Activated effector memory CD4-positive, alpha-beta T cell treated with anti-CD3 and anti-CD28 coated beads, Interleukin-2, amount 50 U/mL, for 16 hours (primary cell): ENCODE data around the gene YOD1.

ENCODE experiments used
- DNase-seq: peaks from one replicate; pipeline ENCODE4 v3.0.0-alpha.2; 2020

The YOD1 gene

DNA sequence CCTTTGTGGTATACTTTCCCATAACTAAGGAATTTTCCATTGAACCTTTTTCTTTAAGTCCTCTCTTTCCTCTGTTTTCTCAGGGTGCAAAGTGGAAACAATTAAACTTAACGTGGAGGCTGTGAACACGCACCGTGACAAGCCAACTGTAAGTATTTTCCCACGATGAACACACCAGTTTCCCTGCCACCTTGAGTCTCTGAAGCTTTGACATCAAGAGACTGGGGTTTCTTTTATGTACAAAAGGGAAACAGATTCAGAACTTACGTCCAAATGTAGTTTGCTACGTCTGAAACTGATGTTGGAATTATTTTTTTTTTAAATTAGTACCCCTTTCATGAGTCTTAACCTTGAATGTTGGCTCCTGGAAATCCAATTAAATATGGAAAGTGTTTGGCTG, 20.4 kb upstream of the YOD1 start:
- no peak for DNase-seq

DNA sequence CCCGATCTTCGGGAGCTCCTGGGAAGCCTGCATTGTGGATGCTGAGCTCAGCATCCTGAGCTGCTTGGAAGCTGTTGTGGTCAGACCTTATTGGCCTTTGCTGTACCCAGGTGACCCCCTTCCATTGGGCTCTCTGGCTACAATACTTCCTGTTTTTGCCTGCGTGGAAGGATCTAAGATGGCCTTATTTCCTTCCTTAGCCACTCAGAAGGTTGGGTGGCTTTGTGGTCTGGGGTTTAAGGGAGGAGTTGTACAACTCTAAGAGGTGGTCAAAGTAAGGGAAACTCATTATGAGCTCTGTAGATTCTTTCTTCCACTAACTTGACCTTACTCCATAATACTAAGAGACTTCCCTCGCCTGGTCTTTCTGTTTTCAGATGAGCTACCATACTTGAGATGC, 19.8 kb upstream of the YOD1 start:
- no peak for DNase-seq

DNA sequence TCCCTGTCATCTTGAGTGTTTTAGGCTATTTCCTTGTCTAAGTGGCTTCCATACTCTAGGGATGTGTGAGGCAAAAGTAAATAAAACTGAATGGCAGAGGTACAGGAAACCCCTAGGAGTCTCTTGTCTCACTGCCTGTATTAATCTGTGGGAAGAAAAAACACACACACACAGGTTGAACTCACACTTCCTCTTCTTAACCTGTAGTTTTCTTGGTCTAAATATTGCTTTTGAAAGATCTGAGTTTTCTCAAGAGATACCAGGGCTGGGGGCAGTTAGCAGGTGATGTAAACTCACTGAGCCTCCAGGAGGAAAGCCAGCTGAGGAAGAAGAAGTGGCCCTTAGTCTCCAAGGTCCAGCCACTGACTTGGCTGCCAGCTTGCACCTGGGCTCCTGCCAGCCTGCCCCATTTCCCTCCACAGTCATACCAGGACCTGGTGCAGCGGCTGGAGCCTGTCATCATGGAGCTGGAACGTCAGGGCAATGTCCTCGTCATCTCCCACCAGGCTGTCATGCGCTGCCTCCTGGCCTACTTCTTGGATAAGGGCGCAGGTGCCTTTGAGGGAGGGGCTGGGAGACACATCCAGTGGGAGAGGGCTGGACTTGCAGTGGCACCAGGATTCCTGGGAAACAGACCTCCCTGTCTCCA, 19.0 kb upstream of the YOD1 start:
- no peak for DNase-seq

DNA sequence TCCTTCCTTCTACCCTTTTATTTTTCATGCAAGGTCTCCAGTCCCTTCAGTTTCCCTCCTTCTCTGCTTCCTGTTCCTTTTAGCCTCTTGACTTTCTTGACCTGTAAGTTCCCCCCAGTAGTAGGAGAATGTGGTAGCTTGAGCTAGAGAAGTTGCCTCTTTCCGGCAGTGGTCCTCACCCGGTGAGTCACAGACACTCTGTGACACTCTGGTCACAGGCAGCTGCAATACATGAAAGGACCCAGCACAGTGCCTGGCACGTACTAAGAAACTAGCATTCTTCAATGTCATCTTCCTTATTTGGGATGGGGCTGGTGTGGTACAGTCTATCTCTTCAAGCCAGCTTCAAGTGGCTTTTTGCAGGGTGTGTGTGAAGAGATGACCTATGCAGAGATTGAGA, 18.1 kb upstream of the YOD1 start:
- DNase-seq: no peak

DNA sequence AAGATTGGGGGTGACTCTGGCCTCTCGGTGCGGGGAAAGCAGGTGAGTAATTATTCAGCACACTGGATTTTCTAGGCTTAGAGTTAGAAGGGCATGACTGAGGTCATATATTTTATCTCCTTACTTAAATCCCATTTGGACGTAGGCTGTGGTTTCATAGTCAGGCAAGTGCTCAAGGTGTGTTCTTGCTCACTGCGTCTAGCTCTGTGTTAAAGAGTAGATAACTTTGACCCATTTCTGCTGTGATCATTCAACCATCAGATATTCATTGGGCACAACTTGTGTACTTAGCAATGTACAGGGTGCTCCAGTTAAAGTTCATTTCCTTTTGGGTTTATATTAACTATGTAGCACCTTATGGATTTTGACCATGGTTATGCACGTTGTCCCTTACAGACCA, 16.7 kb upstream of the YOD1 start:
- DNase-seq: no peak

DNA sequence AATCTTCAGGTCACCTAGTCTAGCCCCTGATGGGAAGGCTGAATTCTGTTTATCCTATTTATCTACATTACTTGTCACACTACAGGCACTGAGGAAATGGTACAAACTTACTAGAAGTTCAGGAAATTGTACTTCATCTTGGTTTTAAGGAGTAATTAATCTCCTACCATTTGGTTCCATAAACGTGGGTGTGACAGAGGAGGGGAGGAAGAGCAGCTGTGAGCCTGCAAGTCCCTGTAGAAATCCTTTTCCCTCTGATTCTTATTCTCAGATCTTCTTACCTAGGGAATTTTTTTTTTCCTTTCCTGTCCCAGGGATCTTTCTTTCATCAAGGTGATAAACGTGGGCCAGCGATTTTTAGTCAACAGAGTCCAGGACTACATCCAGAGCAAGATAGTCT, 16.2 kb upstream of the YOD1 start:
- no peak for DNase-seq

DNA sequence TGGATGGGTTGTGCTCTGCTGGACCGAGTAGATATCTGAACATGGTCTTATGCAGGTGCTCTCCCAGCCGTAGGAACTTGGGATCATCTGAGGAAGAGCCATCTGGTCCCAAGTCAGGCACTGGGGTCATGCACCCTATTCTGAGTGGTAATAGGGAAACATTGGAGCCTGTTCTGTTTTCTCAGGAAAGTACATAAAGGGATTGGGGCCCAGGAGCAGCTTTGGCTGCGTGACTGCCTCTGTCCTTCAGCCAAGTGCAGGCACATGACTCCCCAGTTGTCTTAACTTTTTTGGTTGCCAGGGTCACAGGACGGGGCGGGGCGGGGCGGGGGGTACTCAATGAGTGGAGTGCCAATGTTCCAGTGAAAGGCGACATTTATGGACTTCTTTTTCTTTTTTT, 13.6 kb upstream of the YOD1 start:
- no peak for DNase-seq

DNA sequence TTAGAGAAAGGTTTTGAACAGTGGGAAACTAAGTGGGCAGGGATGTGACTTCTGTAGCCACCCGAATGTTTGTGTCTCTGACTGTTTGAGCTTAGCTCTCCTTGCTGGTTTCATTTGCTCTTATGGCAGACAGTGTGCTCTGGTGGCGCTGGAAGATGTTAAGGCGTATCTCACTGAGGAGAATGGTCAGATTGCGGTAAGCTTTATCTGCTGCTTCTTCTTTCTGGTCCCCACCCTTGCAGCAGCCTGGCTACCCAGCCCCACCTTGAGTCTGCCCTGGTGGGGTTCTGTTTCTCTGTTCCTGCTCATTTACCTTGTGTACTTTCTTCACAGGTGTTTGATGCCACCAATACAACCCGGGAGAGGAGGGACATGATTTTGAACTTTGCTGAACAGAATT, 12.0 kb upstream of the YOD1 start:
- no peak for DNase-seq

DNA sequence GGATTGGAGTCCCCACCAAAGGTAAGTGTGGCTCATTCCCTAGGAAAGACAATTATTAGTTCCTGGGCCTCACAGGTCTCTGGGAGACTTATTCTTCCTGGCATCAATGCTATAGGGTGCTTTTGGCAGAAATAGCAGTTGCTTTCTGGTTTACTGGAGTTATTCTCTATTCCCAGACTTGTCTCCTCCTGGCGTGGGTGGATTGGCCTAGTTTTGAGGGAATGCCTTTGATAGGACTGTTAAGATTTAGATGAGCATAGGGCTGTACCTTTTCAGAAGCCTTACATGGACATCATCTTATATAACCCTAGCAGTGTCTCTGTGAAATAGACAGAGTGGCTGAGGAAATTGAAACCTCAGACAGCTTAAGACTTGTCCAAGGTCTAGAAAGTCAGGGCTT, 11.1 kb upstream of the YOD1 start:
- DNase-seq: no peak

DNA sequence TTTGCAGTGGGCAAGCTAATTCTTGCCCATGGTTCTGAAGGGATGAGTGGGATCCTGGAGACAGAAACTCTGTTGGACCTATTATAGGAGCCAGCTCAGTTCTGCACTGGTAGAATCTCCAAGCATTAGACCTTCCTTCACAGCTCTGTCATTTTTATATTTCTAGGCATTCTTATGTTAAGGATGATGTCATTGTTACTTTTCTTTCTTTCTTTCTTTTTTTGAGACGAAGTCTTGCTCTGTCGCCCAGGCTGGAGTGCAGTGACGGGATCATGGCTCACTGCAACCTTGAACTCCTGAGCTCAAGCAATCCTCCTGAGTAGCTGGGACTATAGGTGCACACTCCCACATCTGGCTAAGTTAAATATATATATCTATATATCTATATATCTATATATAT, 9.6 kb upstream of the YOD1 start:
- no peak for DNase-seq

DNA sequence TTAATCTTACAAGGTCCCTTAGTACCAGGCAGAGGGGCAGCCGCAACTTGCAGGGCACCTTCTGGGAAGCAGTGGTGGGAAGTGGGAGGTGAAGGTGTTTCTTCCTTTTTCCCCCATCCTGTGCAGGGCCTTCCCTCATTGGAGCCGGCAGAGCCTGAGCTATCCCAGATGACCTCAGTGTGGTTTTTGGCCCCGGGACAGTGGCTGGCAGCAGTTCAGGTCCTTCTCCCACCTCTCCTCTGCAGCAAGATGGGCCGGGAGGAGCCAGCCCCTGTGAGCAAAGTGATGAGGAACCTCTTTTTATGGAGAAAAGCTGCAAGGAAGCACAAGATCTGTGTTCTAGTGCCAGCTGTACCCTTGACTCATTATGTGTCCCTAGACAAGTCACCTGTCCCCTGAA, 8.9 kb upstream of the YOD1 start:
- no peak for DNase-seq

DNA sequence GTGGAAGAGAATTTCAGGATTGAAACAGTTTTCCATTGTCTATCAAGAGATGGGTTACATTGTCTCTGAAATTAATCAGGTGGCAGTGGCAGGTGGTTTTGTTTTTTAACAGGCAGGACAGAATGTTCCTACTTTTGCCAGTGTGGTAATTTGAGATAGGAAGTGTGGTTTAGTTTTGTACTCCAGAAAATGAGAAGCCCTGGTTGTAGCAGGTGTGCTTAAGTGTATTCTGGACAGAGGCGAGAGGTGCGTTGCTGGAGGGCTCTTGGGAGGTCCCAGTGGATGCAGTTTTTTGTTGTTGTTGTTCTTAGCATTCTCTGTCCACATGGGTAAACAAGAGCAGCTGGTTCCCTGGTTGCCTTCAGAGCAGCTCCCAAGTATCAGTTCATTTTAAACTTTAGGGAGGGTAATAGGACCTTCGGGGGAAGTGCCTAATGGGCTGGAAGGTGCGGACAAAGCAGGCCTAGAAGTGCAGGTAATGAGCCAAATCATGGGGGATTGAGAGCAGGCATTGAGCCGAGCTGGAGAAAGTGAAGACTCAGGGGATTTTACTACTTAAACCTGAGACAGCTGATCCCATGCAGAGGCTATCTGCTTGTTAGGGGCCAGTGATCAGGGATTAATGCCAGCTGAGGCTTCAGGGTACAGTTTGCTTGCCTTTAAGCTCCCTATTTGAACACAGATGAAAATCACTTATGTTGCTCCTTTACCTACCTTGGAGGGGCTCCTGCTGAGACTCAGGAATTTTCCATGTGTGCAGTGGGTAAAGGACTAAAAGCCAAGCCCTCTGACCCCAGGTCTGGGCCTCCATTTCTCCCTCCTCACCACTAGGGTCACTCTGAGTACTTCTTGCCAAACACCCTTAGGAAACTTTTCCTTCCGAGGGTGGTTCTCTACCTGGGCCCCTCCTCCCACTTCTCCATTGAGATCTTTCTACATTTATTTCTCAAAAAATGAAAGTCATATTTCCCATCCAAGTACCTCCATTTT, 8.2 kb upstream of the YOD1 start:
- DNase-seq: no peak

DNA sequence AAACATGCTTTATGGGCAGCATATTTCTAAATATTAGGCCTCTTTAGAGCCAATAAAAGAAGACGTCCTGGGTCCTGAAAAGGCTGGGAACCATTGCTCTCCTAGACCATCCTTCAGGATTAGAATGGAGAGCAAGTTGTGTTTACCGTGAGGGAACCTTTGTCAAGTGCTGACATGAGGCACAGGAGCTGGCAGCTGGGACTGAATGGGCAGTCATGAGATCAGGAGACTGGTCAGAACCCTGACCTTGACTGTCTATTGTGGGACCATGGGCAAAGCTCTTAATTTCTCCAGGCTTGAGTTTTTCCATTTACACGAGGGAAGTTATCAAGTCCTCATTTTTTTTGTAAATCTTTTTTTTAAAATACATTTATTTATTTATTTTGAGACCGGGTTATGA, 7.2 kb upstream of the YOD1 start:
- DNase-seq: no peak

DNA sequence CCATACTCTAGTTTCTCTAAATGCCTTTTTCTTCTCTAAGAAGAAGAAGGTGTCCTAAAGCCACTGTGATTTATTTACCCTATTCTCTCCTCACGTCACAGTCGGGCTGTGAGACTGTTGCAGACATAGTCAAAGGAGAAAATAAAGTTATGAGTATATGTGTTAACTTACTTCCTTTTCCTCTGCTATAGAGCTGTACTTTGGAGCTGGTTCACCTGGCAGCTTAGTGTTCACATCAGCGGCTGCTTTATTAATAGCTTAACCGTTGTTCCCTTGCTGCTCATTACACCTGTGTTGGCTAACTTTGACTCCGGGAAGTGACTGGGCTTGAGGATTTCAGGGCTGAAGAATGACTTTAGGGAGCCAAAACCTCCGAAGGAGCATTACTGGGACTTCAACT, 5.7 kb upstream of the YOD1 start:
- no peak for DNase-seq

DNA sequence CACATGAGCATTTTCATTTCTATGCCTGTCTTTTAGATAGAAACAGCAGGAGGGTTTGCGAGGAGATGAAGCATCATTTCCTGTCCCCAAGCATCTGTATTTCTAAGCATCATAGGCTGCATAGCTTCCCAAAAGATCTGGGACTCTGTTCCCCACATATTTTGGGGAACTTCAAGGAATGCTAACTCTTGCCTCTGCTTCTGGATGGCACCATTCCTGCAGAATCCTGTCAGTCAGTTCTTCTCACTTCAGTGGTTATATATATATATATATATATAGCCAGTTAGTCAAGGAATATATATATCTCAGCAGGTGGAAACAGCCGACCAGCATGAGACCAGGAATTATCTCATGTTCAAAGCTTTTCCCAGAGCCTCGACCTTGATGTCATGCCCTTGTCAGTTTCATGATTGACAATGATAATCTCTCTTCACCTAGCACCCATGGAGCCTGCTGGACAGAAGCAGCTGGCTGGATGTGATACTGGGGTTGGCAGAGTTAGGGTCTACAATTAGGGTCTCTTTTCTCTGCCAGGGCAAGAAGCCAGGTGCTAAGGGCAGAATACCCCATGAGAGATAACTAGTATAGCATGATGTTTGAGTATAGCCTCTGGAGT, 4.5 kb upstream of the YOD1 start:
- DNase-seq: no peak

DNA sequence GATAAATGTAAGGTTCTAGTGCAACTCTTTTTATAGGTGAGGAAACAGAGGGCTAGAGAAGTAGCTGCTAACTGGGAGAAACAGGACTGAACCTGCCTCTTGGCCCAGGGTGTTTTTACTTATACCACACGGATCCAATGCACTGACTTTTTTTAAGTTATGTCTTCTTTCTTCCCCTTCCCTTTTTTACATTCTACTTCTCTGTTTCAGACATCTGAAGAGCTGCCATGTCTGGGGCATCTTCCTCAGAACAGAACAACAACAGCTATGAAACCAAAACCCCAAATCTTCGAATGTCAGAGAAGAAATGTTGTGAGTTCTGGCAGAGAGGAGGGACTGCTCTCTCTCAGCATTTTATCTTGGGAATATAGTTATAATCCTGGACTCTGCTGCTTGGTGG, 3.5 kb upstream of the YOD1 start:
- DNase-seq: no peak

DNA sequence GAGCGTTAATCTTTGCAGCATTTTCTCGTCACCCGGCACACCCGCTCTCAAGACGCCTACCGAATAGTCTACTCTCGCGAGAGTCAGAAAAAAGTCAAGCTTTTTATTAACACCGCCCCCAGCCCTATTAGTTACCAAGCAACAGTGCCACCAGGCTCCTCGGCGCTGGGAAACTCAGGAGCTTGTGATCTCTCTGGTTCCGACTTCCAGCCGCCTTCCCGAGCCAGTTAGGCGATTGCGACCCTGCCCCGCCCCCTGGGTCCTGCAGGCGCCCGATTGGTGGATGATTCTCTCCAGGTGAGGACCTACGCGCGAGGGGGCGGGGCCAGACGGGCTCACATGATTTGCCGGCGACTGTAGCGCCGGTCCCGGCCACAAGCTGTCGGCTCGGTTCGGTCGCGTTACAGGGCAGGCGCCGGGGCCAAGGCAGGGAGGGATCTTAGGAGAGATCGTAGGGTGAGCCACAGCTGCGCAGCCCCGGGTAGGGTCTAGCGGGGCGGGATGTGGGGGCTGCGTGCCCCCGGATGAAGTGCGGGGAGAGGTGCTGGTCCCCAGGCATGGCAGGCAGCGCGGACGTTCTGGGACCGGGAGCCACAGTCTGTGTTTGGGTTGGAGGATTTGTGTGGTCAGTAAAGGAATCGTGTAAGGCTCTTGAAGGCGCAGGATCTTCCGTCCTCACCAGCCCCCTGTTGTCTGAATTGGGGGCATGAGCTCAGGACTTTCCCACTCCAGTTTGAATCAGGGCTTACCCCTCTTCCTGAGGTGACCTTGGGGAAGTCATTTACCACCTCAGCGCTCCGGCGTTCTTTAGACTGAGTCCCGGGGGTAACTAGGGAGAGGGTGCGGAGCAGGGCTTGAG, 2.1 kb upstream of the YOD1 start, which contains the start of gene PFKFB2:
PFKFB2 (plus strand) TSS at position 365 of the 859 bp plus-strand sequence. CDS start 1,443 bp downstream, outside the sequence.
- DNase-seq: peak; percentile 98

DNA sequence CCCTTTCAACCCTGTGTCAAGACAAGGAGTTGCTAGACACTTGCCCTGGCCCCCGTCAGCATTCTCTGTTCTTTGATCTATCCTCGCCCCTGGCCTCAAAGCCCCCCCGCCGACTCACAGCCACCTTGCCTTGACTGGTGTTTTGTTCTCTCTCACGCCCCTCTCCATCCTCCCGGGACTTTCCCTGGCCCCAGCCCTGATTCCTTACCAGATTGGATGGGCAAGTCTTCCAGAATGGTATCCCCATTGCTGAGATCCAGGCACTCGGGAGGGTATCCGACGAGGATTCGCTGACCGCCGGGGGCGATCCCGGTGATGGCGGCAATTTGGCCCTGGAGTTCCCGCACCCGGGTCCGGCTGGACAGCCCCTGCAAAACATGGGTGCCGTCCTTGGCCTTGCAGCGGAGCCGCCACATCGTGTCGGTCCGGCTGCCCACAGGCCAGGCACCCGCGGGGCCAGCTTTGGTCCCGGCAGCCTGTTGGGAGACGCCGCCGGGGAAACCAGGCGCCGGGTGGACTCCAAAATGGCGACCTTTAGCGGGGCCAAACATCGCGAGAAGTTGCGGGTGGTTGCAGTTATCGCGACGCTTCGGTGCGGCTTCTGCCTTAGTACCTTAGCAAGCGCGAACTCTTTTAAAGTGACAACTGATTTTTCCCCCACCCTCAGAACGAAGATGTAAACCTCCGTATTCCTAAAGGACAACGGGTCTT, 373 bp downstream of the YOD1 start:
- DNase-seq: peak; percentile 94

DNA sequence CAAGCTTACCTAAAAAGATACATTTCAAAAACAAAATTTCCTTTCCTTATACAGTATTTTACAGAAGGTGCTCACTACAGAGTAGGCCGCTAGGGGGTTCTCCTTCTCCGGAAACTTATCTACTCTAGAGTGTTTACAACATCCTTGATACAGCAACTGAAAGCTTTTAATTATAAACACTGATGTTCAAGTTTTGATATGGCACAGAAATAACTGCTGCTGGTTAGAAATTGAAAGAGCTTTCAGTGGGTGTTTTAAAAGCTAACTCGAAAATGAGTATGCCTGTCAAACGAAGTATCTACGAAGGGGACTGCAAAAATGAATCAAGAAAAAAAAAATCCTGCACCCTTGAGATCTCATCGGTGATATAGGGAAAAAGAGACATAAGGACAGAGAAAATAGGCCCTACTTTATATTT, 1.0 kb downstream of the YOD1 start:
- DNase-seq: peak; percentile 78

DNA sequence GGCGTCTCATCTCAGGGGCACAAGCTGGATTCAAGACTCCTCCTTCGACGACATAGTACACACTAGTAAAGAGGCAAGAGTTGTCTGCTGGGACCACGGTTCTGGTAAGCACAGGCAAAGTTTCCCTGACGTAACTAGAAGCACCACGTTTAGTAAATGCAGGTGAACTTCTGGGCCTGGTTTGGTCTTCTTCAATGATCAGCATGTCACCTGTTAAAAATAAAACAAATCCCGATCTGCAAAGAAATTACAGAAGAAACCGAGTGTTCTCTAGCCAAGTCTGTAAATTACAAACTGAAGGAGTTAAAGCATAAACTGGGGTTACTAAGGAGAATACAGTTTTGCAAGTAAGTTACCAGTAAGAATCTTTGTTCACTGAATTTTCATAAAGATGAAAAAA, 1.5 kb downstream of the YOD1 start:
- no peak for DNase-seq

DNA sequence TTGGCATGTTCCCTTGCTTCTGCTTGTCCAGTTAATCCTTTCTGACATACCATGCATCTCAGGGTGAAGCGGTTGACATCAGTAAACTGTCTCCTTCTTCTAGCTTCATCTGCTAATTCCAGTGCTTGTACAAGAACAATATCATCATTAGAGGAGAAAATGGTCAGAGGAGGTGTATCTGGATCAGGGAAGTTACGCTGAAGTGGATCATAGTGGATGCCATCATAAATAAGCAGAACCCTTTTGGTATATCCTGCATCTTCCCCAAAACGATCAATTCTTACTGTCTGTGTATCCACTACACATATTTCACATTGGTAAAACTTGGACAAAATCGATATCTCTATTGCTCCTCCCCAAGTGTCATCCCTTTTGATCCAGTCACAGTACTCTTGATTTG, 2.0 kb downstream of the YOD1 start:
- no peak for DNase-seq

DNA sequence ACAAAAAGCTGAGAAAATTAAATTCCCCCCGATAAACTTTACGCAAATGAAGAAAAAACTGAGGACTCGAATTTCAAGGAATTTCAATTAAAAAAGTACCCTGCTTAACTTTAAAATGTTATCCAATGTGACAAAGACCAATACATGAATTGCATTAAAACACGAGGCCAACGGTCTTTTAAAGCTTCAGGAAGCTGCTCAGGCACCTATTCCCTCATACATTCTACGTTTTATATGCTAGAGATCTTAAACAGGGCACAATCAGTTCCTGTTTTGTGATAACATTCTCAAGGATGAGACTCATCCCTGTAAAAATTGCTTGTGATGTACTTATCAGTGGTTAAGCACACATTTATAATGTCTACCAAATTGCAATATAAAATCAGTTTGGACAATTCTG, 3.0 kb downstream of the YOD1 start:
- no peak for DNase-seq
